PC-3 (cell line): ENCODE data around the gene JADE3. TPM values are rescaled to one million over a fixed set of nuclear protein-coding genes. Genes with fewer than 3 reads are reported as not detected.

ENCODE experiments used
- ATAC-seq: fragments of 200-7000 bp; cut with Tn5 transposase; 2 replicates; pipeline ENCODE4 v1.9.1; 2020; ENCODE audit warnings: mild to moderate bottlenecking, moderate library complexity
- BruUV-seq: library from RNA; stranded (reverse); fragments of 400-500 nt; replicated peaks from 2 replicates; lab custom pipeline; 2021; lab: Mats Ljungman, UMichigan
- CTCF ChIA-PET: fragments of 300-600 bp; sonication (Branson Sonifier 250); formaldehyde crosslinking; loops from one replicate; lab custom pipeline; 2022; ENCODE audit warnings: antibody characterized with exemption; lab: Charles Lee
- POLR2A ChIA-PET: fragments of 300-600 bp; sonication (Branson Sonifier 250); formaldehyde crosslinking; loops from one replicate; lab custom pipeline; 2022; ENCODE audit warnings: antibody characterized with exemption; ENCODE audit not compliant: unreplicated experiment; lab: Charles Lee
- DNase-seq: peaks from one replicate; pipeline ENCODE4 v3.0.0-alpha.2; 2015
- H2AFZ ChIP-seq: fragments of 300-600 bp; sonication (generic); 2 replicates; pipeline ENCODE4 v1.6.0; 2016; ENCODE audit warnings: antibody characterized with exemption, low read length
- H3F3A ChIP-seq: fragments of 300-600 bp; sonication (generic); one replicate; pipeline ENCODE4 v1.6.0; 2017; ENCODE audit warnings: antibody characterized with exemption, low read length, control low read depth, mild to moderate bottlenecking; ENCODE audit not compliant: unreplicated experiment
- H3K27ac ChIP-seq: fragments of 300-600 bp; sonication (generic); 2 replicates; pipeline ENCODE4 v1.5.1; 2016; ENCODE audit warnings: mild to moderate bottlenecking, low read length
- H3K27me3 ChIP-seq: fragments of 300-600 bp; sonication (generic); 2 replicates; pipeline ENCODE4 v1.6.1; 2016; ENCODE audit warnings: low read length, mixed read lengths
- H3K36me3 ChIP-seq: fragments of 300-600 bp; sonication (generic); 2 replicates; pipeline ENCODE4 v1.6.1; 2016; ENCODE audit warnings: low read depth, mixed run types, low read length, mixed read lengths
- H3K4me1 ChIP-seq: fragments of 300-600 bp; sonication (generic); 2 replicates; pipeline ENCODE4 v1.5.1; 2016; ENCODE audit warnings: low read length; ENCODE audit not compliant: insufficient read depth
- H3K4me2 ChIP-seq: fragments of 300-600 bp; sonication (generic); 2 replicates; pipeline ENCODE4 v1.6.0; 2016; ENCODE audit warnings: low read length
- H3K4me3 ChIP-seq: fragments of 300-600 bp; sonication (generic); 2 replicates; pipeline ENCODE4 v1.5.1; 2016; ENCODE audit warnings: mild to moderate bottlenecking, low read length, mixed read lengths
- H3K79me2 ChIP-seq: fragments of 300-600 bp; sonication (generic); 2 replicates; pipeline ENCODE4 v1.6.1; 2017; ENCODE audit warnings: low read length, mixed read lengths
- H3K9ac ChIP-seq: fragments of 300-600 bp; sonication (generic); 2 replicates; pipeline ENCODE4 v1.6.0; 2016; ENCODE audit warnings: mild to moderate bottlenecking, low read length
- H3K9me2 ChIP-seq: fragments of 300-600 bp; sonication (generic); replicated peaks from 2 replicates; pipeline ENCODE4 v1.6.1; 2016; ENCODE audit warnings: mixed run types, low read length, mixed read lengths
- H3K9me3 ChIP-seq: fragments of 300-600 bp; sonication (generic); 2 replicates; pipeline ENCODE4 v1.6.1; 2016; ENCODE audit warnings: low read length, mixed read lengths
- H4K20me1 ChIP-seq: fragments of 300-600 bp; sonication (generic); 2 replicates; pipeline ENCODE4 v1.6.1; 2016; ENCODE audit warnings: low read length, mixed read lengths
- CTCF ChIP-seq: fragments of 300-600 bp; sonication (generic); conservative IDR thresholded peaks from 2 replicates; pipeline ENCODE4 v1.5.1; 2017; ENCODE audit warnings: antibody characterized with exemption, low read depth, mild to moderate bottlenecking, low read length
- EZH2 ChIP-seq: fragments of 300-600 bp; sonication (generic); IDR thresholded peaks from one replicate; pipeline ENCODE4 v1.6.1; 2017; ENCODE audit warnings: antibody characterized with exemption, mild to moderate bottlenecking, low read length; ENCODE audit not compliant: unreplicated experiment
- EZH2phosphoT487 ChIP-seq: fragments of 300-600 bp; sonication (generic); IDR thresholded peaks from 2 replicates; pipeline ENCODE4 v1.6.1; 2018; ENCODE audit warnings: mild to moderate bottlenecking, antibody characterized with exemption, low read length, borderline replicate concordance
- intact Hi-C: fragments of 100-400 bp; cut with micrococcal nuclease; formaldehyde crosslinking; loops from 2 replicates; pipeline ENCODE4 v1.9.0; 2023
- total RNA-seq: library from RNA; depleted of rRNA; stranded (reverse); fragments of >200 nt; gene quantifications from 2 replicates; pipeline ENCODE4 v1.2.3, GENCODE V29; 2014

JADE3 gene
- total RNA-seq, 1 experiment from 2014 or later, result 7.1 TPM

- Histone ChIP-seq H3K4me1 (peaks cover 5% of the 10 kb centered on the region), H4K20me1 (no peaks in the 10 kb centered on the region), H3K4me3 (no peak overlapping the region), H3K79me2 (no peaks in the 10 kb centered on the region), H3K36me3 (no peaks in the 10 kb centered on the region), H2AFZ (no peak overlapping the region), H3K4me2 (no peak overlapping the region), H3F3A (no peaks in the 10 kb centered on the region), H3K9ac (no peak overlapping the region), H3K27ac (no peak overlapping the region), H3K9me2 (no peaks in the 10 kb centered on the region), H3K27me3 (no peaks in the 10 kb centered on the region), H3K9me3 (no peaks in the 10 kb centered on the region)
- POLR2A ChIA-PET, result no interaction called here
- DNase-seq (no peak), ATAC-seq (no peak)
- no TSS peak for BruUV-seq
- intact Hi-C loops, result no loop called here
- CTCF ChIA-PET, result no interaction called here
- no peak for TF ChIP-seq CTCF
- no peak for TF ChIP-seq EZH2phosphoT487
- TF ChIP-seq EZH2, result no peak
Observed at GRCh38 chrX:46873746-46874145, 38.5 kb upstream of the JADE3 start.

GRCh38 chrX:46876901-46877300 is 35.3 kb upstream of the JADE3 start:
- no peak for TF ChIP-seq EZH2
- TF ChIP-seq CTCF, result no peak
- TF ChIP-seq EZH2phosphoT487, result no peak
- Histone ChIP-seq H2AFZ (no peak overlapping the region), H3K4me3 (no peak overlapping the region), H3K4me1 (peaks cover 5% of the 10 kb centered on the region), H3K4me2 (no peak overlapping the region), H3K36me3 (no peaks in the 10 kb centered on the region), H3K27ac (no peak overlapping the region), H3K9me2 (no peaks in the 10 kb centered on the region), H4K20me1 (no peaks in the 10 kb centered on the region), H3K27me3 (no peaks in the 10 kb centered on the region), H3K9me3 (no peaks in the 10 kb centered on the region), H3K9ac (no peak overlapping the region), H3F3A (no peaks in the 10 kb centered on the region), H3K79me2 (no peaks in the 10 kb centered on the region)
- ChIA-PET POLR2A (no interaction called here), CTCF (no interaction called here)
- intact Hi-C loops, result no loop called here
- ATAC-seq (no peak), DNase-seq (no peak)
- no TSS peak for BruUV-seq

- Histone ChIP-seq H3K36me3 (no peaks in the 10 kb centered on the region), H3K79me2 (no peaks in the 10 kb centered on the region), H3K27me3 (no peaks in the 10 kb centered on the region), H3K9me2 (no peaks in the 10 kb centered on the region), H3K4me3 (no peak overlapping the region), H3K9me3 (no peaks in the 10 kb centered on the region), H4K20me1 (no peaks in the 10 kb centered on the region), H2AFZ (no peak overlapping the region), H3K4me1 (no peaks in the 10 kb centered on the region), H3K4me2 (no peak overlapping the region), H3F3A (no peaks in the 10 kb centered on the region), H3K27ac (no peak overlapping the region), H3K9ac (no peak overlapping the region)
- DNase-seq (no peak), ATAC-seq (no peak)
- BruUV-seq, result no TSS peak
- POLR2A ChIA-PET, result interaction anchor here (0.6 to 0.7 kb wide), 2 partner anchors 17 to 949 kb away, joined by 5 read pairs; no protein-coding TSS in a partner anchor
- CTCF ChIA-PET, result no interaction called here
- intact Hi-C loops, result no loop called here
- TF ChIP-seq EZH2 (no peak), EZH2phosphoT487 (no peak), CTCF (no peak)
Observed at GRCh38 chrX:46882266-46882665, 30.0 kb upstream of the JADE3 start.
